HG02610 (cell line): ENCODE measurements around the gene TFCP2.

Experiments
- ATAC-seq: cut with Tn5 transposase; IDR thresholded peaks from one replicate; pipeline ENCODE4 v1.9.1; 2021; ENCODE audit warnings: mild to moderate bottlenecking, moderate library complexity; ENCODE audit not compliant: unreplicated experiment

TFCP2 gene

GRCh38 chr12:51197736-51198567 is 25.0 kb upstream of the TFCP2 start:
- ATAC-seq: no peak

GRCh38 chr12:51196547-51196946 is 23.6 kb upstream of the TFCP2 start:
- ATAC-seq: no peak

- no peak for ATAC-seq
Measured at GRCh38 chr12:51195841-51196240, 22.9 kb upstream of the TFCP2 start.

GRCh38 chr12:51192284-51192671 is 19.3 kb upstream of the TFCP2 start:
- no peak for ATAC-seq

DNA sequence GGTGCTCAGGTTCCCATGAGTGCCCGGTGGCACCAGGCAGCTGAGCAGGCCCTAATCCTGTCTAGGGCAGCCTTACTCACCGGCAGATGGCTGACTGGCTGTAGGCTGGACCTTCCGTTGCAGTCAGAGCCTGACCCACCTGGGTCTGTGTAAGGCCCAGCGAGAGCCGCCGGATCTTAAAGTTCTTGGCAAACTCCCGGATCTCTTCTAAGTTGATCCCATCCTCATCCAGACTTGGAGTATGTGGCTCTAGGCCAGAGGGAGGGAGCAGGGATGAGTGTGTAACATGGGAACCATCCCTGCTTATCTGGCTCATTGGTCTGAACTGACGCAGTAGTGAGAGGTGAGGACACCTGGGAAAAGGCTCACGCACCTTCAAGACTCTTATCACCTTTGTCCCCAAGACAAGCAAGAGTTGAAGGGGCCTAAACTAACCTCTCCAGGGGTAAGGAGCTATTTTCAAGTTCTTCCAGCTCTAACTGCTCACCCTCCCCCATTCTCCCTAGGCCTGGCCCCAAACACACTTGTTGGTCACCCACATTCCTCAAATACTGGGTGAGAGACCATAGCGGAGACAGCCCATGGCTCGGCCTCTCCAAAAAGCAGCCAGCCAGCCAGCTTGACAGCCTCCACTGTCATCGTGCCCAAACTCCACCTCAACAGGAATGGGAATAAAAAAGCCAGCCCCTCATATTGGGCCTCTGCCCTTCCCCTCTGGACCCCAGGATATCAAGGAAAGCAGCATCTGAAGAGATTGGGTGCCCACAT is 18.8 kb upstream of the TFCP2 start:
- no peak for ATAC-seq

DNA sequence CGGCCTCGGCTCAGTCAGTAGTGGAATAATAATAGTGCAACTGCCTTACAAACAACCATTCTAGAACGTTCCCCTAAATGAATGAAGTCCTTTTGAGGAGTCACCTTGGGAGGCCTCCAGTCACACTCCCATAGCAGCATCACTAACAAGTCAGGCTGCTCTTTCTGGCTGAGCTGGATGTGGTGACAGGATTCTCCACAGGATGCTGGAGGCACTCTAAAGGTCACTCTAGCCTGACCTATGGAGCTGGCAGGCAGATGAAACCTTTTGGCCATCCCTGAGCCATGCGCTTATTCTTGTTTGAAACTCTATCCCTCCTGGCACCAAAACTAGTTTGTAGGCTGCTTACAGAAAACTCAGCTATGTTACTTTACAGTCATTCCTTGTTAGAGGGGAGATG is 17.9 kb upstream of the TFCP2 start:
- no peak for ATAC-seq

DNA sequence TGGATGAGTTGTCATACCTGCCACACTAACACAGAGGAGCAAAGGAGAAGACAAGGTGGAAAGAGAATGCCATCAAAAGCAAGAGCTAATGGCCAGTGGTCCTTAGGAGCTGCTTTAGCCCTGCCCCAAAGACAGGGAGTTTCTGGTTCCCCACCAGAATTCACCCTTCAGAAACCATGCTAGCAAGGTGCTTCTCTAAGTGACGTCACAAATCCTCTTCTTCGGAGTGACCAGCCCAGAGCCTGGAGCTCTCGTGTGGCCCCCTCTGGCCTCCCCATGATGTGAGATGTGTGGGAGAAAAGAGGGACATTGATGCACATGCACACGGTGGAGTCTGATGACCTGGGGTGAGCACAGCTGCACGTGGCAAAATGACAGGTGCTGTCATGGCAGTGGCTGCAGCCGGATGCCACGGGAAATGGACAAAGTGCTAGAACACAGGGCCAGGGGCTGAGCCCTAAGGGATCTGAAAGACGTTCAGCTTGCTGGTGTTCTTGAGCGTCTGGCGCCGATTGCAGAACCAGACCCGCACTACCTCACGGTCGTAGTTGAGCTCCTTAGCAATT is 16.9 kb upstream of the TFCP2 start:
- ATAC-seq: no peak

GRCh38 chr12:51188359-51189051 is 15.6 kb upstream of the TFCP2 start:
- ATAC-seq: peak; percentile 56

DNA sequence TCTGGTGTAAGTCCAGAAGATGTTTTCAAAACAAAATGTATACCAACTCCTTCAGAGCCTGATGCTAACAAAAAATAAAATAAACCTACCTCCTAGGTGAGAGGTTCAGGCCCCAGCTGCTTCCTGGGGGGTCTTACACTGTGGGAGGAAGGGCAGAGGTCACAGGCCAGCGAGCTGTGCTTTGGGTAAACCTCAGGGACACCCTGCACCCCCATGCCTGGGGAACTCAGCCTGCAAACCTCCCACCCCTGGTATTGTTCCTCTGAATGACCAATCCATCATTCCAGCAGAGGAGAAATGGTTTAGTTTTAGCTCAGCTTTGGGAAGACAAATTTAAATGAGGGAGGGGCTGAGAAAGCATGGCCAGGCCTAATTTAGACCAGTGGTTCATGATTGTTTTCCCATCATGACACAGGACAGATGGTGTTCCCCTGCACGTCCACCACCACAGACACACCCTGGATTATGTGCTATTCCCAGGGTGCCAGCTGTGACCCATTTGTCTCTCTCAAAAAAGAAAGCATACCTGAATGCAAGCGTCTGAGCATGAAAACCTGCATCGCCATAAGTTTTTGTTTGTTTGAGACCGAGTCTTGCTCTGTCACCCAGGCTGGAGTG is 14.5 kb upstream of the TFCP2 start:
- ATAC-seq: no peak

DNA sequence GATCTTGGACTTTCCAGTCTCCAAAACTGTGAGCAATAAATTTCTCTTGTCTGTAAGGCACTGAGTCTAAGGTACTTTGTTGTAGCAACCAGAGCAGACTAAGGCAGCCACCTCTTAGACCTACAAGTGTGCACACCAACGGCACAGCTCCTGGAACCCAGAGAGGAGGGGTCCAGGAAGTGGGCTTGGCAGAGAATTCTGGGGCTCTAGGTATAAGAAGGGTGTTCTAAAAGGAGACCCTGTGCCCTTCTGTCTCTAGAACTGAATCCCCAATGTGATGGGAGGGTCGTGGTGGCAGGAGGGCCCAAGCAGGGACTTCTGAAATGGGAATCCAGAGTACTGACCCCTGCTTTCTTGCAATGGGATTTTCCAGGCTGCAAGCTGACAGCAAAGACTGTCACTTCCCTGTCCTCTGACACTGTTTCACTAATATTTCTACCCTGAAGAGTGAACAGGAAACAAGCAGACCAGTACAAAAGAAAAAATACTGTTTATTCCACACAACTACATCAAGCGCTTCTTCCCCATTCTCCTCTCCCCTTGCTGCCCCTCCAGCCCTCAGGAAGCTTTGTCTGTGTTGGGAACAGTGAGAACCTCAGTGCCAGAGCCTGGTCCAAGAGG is 13.6 kb upstream of the TFCP2 start:
- ATAC-seq: no peak

DNA sequence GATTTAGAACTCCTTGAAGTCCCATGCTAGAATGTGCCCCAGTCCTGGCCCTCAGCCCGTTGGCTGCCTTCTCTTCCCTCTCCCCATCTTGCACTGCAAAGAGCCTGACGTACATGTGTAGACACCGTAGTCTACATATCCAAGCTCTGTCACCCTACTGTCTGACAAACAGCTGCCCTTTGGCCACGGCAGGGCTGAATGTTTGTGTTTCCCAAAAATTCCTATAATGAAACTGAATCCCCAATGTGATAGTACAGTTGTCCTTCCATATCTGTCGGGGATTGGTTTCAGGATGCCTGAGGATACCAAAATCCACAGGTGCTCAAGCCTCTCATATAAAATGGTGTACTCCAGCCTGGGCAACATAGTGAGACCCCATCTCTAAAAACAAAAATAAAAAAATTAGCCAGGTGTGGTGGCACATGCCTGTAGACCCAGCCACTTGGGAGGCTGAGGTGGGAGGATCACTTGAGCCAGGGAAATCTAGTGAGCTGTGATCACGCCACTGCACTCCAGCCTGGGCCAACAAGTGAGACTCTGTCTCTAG is 12.3 kb upstream of the TFCP2 start:
- no peak for ATAC-seq

DNA sequence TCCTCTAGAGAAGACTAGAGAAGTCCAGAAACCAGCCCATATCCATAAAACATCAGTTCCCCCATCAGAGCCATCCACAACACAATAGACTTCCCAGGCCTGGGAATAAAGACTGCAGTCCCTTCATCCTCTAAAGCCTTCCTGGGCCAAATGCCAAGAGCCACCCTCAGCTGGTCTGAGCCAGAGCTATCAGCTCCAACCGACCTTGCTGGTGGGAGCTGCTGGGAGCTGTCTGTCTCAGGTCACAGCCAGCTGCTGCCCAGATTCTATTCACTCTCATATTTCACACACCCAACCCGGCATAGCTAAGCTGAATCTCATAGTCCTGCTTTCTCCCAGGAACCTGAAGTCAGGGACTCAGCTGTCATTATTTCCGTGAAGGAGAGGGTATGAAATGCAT is 10.9 kb upstream of the TFCP2 start:
- ATAC-seq: no peak

DNA sequence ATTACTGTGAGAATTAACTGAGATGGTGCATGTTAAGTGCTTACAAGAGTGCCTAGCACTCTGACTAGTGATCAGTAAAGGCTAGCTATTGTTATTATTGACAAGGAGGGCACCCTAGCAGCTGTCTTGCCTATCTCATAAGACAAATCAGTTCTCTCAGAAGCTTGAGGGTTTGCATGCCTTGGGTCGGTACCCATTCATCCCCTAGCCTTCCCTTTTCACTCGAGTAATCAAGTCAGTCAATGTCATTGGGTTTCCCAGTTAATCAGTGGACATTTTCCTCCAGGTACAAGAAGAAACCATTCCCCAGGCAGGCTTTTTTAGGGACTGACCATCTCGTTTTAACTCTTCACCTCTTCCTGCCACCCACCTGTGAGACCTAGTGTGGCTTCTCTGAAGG is 10.4 kb upstream of the TFCP2 start:
- ATAC-seq: no peak

- ATAC-seq: no peak
Measured at GRCh38 chr12:51181558-51181957, 8.6 kb upstream of the TFCP2 start.

- ATAC-seq: no peak
Measured at GRCh38 chr12:51177897-51178296, 5.0 kb upstream of the TFCP2 start.

DNA sequence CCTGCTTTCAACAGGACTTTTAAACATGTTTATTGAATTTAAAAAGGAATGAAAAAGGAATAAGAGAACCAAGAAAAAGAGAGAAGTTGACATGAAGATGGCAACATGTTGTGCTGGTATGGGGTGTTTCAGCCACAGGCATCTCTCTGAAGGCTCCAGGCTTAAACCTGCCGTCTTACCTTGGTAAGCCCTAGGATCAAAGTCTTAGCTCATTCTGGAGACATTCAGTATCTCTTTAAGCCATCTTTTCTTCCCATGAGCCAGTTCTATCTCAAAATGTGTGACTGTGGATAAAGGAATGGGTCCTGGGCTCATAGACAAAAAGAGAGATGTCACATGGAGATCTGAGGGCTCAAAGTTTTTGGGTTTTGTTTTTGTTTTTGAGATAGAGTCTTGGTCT is 1.6 kb upstream of the TFCP2 start:
- ATAC-seq: no peak

DNA sequence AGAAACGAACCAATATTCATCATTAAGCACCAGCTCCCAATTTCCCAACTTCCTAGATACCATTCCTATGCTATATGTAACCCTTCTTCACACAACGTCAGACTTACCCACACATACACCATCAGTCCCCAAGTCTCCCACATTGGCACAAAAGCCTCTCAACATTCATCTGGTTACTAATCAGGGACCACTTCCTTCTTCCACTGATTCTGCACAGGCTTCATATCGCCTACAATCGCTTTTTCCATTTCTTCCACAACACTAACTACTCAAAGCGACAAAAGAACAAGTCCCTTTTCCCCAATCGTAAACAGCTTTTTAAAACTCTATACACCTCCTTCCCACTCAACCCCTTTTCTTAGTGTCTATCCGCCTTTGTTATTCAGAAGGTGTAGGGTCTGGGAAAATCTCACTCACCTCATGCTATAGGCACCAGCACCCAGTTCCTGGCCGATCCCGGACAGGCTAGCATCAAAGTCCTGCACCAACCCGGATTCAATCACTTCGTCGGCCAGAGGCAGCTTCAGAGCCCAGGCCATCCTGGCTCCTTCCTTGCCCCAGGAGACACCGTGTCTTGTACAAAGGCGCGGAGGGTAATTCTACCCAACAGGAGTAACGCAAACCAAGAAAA is 936 bp downstream of the TFCP2 start:
- peak; percentile 15 for ATAC-seq

- ATAC-seq: no peak
Measured at GRCh38 chr12:51163795-51164194, 9.1 kb downstream of the TFCP2 start.

DNA sequence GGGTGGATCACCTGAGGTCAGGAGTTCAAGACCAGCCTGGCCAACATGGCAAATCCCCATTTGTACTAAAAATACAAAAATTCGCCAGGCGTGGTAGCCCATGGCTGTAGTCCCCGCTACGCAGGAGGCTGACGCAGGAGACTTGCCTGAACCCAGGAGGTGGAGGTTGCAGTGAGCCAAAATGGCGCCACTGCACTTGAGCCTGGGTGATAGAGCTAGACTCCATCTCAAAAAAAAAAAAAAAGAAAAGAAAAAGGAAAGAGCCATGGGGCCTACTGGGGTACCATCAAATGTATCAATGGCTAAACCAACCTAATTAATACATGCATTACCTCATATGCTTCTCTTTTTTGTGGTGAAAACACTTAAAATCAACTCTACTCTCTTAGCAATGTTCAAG is 10.7 kb downstream of the TFCP2 start:
- no peak for ATAC-seq
